SU-DHL-6 (cell line): ENCODE measurements around the gene SYNCRIP.

Source experiments
- CTCF ChIP-seq: fragments of 200-600 bp; sonication (generic); IDR thresholded peaks from one replicate; pipeline ENCODE4 v1.5.1; 2017; ENCODE audit warnings: antibody characterized with exemption, mild to moderate bottlenecking, low read length, moderate library complexity; ENCODE audit not compliant: insufficient read depth, poor library complexity, severe bottlenecking
- EZH2phosphoT487 ChIP-seq: fragments of 200-600 bp; sonication (generic), shearing (Covaris generic); conservative IDR thresholded peaks from 2 replicates; pipeline ENCODE4 v1.6.1; 2018; ENCODE audit warnings: mild to moderate bottlenecking, antibody characterized with exemption, low read length, moderate library complexity, mixed read lengths

- TF ChIP-seq CTCF (no peak), EZH2phosphoT487 (no peak)
Observed at GRCh38 chr6:85672050-85672449, 29.4 kb upstream of the SYNCRIP start.
